ENCODE results near the gene TGFBR3L.

GRCh38 chr19:7879111-7879807, 35.4 kb upstream of the TGFBR3L start:
- TF ChIP-seq CTCF (IDR thresholded peaks at IDR 0.05) = no peak
- no peak for TF ChIP-seq EZH2 (IDR thresholded peaks at IDR 0.05)

Measured in neural progenitor cell (in vitro differentiated cells).